Fibroblast of lung (primary cell): ENCODE data around the gene RABAC1.

Experiments
- CTCF ChIP-seq, 2 donors: IDR thresholded peaks in 1 of 2; conservative IDR thresholded peaks in 1 of 2; 1 replicate in 1 of 2; 2 replicates in 1 of 2; pipeline ENCODE4 v1.5.1; 2011 to 2012; ENCODE audit warnings: low read length in 2 of 2, control low read depth in 1 of 2, inconsistent platforms in 1 of 2, low read depth in 1 of 2, mild to moderate bottlenecking in 1 of 2
- EZH2 ChIP-seq: IDR thresholded peaks from 2 replicates; pipeline ENCODE4 v1.5.1; 2012; ENCODE audit warnings: low read length, control low read depth, mild to moderate bottlenecking; ENCODE audit errors: missing control alignments

DNA sequence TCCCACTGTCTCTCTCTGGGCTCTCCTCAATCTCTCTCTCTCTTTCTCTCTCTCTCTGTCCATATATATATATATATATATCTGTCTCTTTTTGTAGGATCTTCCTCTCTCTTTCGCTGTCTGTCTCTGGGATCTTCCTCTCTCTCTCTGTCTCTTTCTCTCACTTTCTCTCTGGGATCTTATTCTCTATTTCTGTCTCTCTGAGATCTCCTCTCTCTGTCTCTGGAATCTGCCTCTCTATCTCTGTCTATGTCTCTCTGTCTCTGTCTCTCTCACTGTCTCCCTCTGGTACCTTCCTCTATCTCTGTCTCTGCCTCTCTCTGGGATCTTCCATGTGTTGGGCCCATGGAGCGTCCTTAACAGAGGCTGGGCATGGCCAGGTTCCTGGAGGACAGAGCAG lies 31.5 kb upstream of the RABAC1 start:
- TF ChIP-seq CTCF (conservative IDR thresholded peaks at IDR 0.05 in 1 of 2, IDR thresholded peaks at IDR 0.05 in 1 of 2; ENCODE audit: low read depth in 1 of 2, low read length in 2 of 2), result no peak
- TF ChIP-seq EZH2, result no peak
